NCI-H446 (cell line): ENCODE results near the gene IPO9.
"Not testable (repeated sequence)": the region's sequence is repeated elsewhere in the genome, so short reads cannot be mapped to it uniquely, and the experiment has no call there.

Experiments used
- DNase-seq, 2 experiments: peaks; one replicate each; lab custom pipeline; 2025; lab: John Stamatoyannopoulos, UW

Gene IPO9

DNA sequence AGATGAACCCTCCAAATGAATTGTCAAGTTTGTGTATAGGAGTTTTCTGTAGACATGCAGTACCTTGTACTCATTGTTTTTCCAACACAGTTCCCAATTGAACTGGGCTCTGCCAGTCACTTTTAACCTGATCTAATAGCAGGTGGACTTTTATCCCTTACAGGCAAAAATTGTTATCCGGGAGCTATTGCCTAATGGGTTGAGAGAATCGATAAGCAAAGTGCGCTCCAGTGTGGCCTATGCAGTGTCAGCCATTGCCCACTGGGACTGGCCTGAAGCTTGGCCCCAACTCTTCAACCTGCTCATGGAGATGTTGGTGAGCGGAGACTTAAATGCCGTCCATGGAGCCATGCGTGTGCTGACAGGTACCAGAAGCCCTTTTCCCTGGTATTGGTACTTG, 19.3 kb downstream of the IPO9 start:
- no peak for DNase-seq

GRCh38 chr1:201849372-201850052, 20.6 kb downstream of the IPO9 start:
- no peak for DNase-seq

DNA sequence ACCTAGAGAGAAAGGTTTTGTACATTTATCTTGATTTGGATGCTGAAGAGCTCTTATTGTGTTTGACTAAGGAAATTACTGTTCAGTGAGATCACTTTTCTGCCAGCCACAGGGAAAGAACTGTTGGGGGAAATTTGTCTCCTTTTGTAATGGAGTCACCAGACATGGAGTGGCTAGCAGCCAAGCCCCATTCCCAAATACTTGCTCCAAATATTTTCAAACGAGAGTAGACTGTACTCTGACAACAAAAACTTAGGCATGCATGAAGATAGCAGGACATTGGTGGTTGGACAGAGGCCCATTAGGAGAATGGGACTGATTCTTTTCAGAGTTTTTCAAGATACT, 21.1 kb downstream of the IPO9 start:
- DNase-seq, result peak in 1 of 2 experiments; percentile 22

DNA sequence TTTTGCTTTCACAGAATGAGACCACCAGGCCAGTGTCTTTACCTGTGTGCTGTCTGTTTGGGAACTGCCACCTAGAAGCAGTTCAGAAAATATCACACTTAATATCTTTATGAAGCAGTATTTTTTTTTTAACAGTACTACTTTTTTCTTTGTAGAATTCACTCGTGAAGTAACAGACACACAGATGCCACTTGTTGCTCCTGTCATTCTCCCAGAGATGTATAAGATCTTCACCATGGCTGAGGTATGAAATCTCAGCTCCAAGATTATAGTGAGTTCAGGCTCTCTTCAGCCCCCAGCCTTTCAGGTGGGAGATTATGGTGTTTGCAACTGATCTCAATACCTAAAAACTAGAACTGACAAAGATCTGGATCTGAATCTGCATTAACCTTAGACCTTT, 23.0 kb downstream of the IPO9 start:
- no peak for DNase-seq

GRCh38 chr1:201856722-201857121, 27.8 kb downstream of the IPO9 start:
- not testable (repeated sequence) for DNase-seq

DNA sequence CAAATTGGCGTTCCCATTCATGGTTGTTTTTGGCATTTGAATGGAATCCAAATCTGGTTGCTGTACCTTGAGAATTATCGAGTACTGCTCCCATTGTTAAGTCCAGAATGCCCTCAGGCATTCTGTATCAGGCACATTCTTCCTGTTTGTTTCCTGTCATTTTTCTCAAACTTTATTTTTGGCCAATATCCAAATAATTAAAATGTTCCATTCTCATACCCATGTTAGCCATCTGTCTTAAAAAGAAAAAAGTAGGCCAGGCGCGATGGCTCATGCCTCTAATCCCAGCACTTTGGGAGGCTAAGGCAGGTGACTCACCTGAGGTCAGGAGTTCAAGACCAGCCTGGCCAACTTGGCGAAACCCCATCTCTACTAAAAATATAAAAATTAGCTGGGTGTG, 30.5 kb downstream of the IPO9 start:
- no peak for DNase-seq

DNA sequence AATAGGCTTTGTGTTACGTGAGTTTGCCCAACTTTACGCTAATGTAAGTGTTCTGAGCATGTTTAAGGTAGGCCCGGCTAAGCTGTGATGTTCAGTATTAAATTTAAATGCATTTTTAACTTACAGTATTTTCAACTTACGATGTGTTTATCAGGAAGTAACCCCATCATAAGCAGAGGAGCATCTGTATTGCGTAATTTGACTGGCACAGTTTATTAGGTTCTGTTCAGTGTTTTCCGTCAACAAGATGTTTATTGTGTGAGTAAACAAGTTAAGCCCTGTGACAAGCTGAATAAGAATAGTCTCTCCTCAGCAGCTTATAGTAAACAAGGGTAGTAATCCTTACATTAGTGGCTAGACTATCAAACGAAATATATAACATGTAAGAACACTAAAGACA, 32.5 kb downstream of the IPO9 start:
- DNase-seq, result no peak

- DNase-seq, result no peak
Observed at GRCh38 chr1:201870397-201870796, 41.4 kb downstream of the IPO9 start.

- DNase-seq, result no peak
Observed at GRCh38 chr1:201874672-201875071, 45.7 kb downstream of the IPO9 start.

GRCh38 chr1:201876148-201876818, 47.3 kb downstream of the IPO9 start:
- no peak for DNase-seq

GRCh38 chr1:201877877-201878401, 49.0 kb downstream of the IPO9 start:
- DNase-seq, result peak in 1 of 2 experiments; percentile 36

GRCh38 chr1:201880928-201881571, 52.1 kb downstream of the IPO9 start:
- DNase-seq, result no peak

DNA sequence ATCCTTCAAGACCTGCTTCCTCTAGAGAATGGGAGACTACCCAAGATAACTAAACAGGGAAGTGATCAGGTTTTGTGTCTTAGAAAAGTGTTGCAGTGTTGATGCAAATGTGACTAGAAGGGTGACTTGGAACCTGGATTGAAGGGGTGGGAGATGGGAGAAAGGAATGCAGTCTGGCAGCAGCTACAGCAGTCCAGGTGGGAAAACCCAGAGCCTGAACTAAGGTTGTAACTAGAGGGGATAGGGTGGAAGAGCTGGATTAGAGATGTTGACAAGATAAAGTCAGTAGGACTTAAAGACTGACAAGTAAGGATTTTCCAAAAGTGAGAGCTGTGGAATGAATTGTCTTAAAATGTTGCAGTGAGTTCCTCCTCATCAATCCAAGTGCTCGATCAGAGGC, 52.7 kb downstream of the IPO9 start:
- DNase-seq, result no peak

DNA sequence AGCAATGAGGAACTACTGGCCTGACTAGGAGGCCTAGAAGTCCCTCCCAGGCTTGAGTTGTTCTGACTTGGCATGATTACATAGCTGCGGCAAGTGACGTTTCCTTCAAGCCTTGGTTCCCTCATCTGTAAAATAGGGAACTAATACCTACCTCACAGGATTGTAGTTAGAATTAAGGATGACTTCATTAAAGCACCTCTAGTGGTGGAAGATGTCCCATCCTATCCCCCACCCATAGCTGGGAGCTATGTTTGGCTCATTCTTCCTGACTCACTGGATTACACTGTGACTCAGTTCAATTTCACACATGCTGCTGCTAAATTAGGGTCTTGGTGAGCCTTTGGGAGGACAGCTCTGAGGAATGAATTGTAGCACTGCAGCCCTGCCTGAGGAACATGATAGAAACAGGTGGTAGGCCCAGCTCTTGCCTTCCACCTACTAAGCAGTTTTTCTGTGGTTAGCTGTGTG, 53.7 kb downstream of the IPO9 start:
- DNase-seq, result no peak

DNA sequence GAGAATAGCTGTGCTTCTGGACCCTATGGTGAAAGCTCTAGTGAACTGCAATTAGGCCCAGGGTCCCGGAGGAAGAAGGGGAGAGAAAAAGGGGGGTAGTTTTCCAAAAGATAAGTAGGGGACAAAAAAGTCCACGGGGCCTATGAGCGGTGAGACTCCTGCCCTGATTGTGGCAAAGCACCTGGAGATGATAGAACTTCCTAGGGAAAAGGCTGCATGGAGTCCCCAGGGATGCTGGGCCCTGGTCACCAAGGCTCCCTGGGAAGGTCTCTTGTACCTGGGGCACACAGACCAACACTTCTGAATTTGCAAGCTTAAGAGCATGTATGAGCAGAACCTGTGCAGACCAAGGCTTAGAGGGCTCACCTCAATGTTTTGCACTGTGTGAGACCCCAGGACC, 54.3 kb downstream of the IPO9 start:
- no peak for DNase-seq

- DNase-seq, result peak in 1 of 2 experiments; percentile 21
Observed at GRCh38 chr1:201883786-201884185, 54.8 kb downstream of the IPO9 start.

DNA sequence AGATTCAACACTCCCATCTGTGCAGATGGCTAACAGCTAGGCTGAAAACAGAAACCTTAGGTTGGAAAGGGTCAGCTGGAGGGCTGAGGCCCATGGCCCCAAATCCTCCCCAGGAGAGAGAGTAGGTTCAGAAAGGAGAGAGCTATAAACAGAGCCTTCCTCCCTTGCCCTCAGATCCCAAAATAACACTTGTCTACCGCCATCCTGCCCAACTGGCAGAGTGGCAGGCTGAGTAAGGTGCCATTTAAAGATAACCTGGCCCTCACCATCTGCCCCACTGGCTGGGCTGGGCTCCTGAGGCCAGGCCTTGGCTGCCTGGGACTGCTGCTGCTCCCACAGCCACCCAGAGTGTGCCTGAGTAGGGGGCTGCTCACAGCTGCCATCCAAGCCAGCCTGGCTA, 55.5 kb downstream of the IPO9 start:
- no peak for DNase-seq

DNA sequence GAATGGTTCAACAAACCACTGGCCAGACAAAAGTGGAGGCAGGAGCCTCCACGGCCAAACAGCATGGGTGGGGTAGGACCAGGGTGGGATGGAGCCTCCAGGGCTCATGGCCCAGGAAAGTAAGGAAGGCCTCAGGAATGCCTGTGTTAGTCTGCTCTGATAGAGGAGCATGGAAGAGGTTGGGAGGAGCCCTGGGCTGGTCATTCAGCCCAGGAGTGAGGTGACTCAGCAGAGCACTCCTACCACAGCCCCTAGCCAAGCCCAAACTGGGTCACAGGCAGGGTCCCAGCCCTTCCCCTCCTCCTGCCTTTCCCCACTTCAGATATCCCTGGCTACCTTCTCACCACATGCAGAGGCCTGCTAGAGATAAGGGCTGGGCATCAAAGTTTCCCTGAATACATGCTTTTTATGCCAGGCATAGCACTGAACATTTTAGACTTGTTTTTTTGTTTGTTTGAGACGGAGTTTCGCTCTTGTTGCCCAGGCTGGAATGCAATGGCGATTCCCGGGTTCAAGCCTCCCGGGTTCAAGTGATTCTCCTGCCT, 56.6 kb downstream of the IPO9 start:
- no peak for DNase-seq

- DNase-seq, result no peak
Observed at GRCh38 chr1:201886103-201886885, 57.3 kb downstream of the IPO9 start.

DNA sequence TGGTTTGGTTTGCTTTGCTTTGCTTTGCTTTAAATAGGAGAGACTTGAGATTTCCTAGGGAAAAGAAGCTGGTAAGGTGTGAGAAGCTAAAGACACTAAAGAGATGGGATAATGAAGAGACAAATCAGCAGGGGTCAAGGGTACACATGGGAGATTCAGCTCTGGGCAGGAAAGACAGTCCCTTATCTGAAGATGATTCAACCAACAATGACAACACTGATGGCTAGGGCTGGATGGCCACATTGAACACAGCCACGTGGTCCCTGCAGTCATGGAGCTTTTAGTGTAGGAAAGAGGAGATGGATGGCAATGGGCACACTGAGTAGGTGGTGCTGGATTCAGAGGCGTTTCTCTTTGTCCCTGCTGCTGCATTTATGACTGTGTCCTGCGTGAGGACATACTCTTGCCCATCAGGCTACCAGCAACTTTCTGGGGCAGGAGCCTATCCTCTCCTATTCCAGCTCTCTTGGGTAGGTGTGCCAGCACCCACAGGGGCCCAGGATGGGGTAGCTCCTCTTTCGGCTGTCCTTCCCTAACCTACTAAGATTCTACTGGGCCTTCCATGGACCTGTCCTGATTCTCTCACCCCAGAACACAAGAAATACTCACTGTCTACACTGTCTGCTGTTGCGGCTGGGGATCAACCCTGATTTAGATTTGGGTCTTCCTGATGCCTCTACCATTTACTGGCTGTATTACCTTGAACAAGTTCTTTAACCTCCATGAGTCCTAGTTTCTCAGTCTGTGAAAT, 58.3 kb downstream of the IPO9 start:
- DNase-seq, result no peak
